A673 (cell line): ENCODE data around the gene SRP19. TPM values are rescaled to one million over a fixed set of nuclear protein-coding genes. Genes with fewer than 3 reads are reported as not detected.

Experiments used
- BruUV-seq: library from RNA; stranded (reverse); fragments of 400-500 nt; replicated peaks from 2 replicates; lab custom pipeline; 2021; lab: Mats Ljungman, UMichigan
- CTCF ChIA-PET: fragments of 300-600 bp; sonication (Branson Sonifier 250); formaldehyde crosslinking; loops from one replicate; lab custom pipeline; 2022; ENCODE audit warnings: antibody characterized with exemption; lab: Charles Lee
- POLR2A ChIA-PET: fragments of 300-600 bp; sonication (Branson Sonifier 250); formaldehyde crosslinking; loops from one replicate; lab custom pipeline; 2022; ENCODE audit warnings: antibody characterized with exemption; ENCODE audit not compliant: low non-redundant PET; lab: Charles Lee
- DNase-seq: peaks from one replicate; pipeline ENCODE4 v3.0.0-alpha.2; 2015; ENCODE audit warnings: low spot score
- H3K27ac ChIP-seq: fragments of 200-600 bp; sonication (generic); 2 replicates; pipeline ENCODE4 v1.5.1; 2016; ENCODE audit warnings: mixed run types, low read depth, mild to moderate bottlenecking, mixed read lengths, antibody characterized with exemption, low read length; ENCODE audit not compliant: poor library complexity, severe bottlenecking
- H3K27me3 ChIP-seq: fragments of 200-600 bp; sonication (generic); replicated peaks from 2 replicates; pipeline ENCODE4 v1.6.1; 2017; ENCODE audit warnings: mixed run types, low read depth, mild to moderate bottlenecking, mixed read lengths, antibody characterized with exemption, low read length; ENCODE audit not compliant: insufficient read depth, poor library complexity
- H3K36me3 ChIP-seq: fragments of 200-600 bp; sonication (generic); 2 replicates; pipeline ENCODE4 v1.6.1; 2016; ENCODE audit warnings: mixed run types, mild to moderate bottlenecking, mixed read lengths, antibody characterized with exemption, low read length; ENCODE audit not compliant: insufficient read depth, poor library complexity, severe bottlenecking
- H3K4me1 ChIP-seq: fragments of 200-600 bp; sonication (generic); 2 replicates; pipeline ENCODE4 v1.6.1; 2017; ENCODE audit warnings: mixed run types, mild to moderate bottlenecking, mixed read lengths, antibody characterized with exemption, low read length; ENCODE audit not compliant: insufficient read depth, poor library complexity, severe bottlenecking
- H3K4me3 ChIP-seq: fragments of 200-600 bp; sonication (generic); 2 replicates; pipeline ENCODE4 v1.5.1; 2016; ENCODE audit warnings: low read depth, mixed run types, mild to moderate bottlenecking, mixed read lengths, low read length; ENCODE audit not compliant: poor library complexity, severe bottlenecking
- H3K9me3 ChIP-seq: fragments of 200-600 bp; sonication (generic); 2 replicates; pipeline ENCODE4 v1.6.1; 2016; ENCODE audit warnings: mixed run types, low read depth, mild to moderate bottlenecking, mixed read lengths, antibody characterized with exemption, low read length; ENCODE audit not compliant: poor library complexity, severe bottlenecking
- CTCF ChIP-seq: fragments of 300-800, 200-600 bp; sonication (generic); conservative IDR thresholded peaks from 2 replicates; pipeline ENCODE4 v1.5.1; 2017; ENCODE audit warnings: low read depth, mild to moderate bottlenecking, antibody characterized with exemption, low read length, moderate library complexity, mixed read lengths
- EZH2 ChIP-seq: fragments of 200-600 bp; sonication (generic); IDR thresholded peaks from 2 replicates; pipeline ENCODE4 v1.6.1; 2017; ENCODE audit warnings: borderline replicate concordance, low read depth, mild to moderate bottlenecking, mixed read lengths, antibody characterized with exemption, low read length; ENCODE audit not compliant: poor library complexity, severe bottlenecking
- intact Hi-C: fragments of 100-400 bp; cut with micrococcal nuclease; formaldehyde crosslinking; loops from one replicate; pipeline ENCODE4 v1.10.0; 2022; ENCODE audit not compliant: unreplicated experiment
- total RNA-seq: library from RNA; stranded (reverse); gene quantifications from 2 replicates; pipeline ENCODE4 v1.2.3, GENCODE V29; 2021

The SRP19 gene
- total RNA-seq, 1 experiment from 2014 or later: 73.9 TPM

DNA sequence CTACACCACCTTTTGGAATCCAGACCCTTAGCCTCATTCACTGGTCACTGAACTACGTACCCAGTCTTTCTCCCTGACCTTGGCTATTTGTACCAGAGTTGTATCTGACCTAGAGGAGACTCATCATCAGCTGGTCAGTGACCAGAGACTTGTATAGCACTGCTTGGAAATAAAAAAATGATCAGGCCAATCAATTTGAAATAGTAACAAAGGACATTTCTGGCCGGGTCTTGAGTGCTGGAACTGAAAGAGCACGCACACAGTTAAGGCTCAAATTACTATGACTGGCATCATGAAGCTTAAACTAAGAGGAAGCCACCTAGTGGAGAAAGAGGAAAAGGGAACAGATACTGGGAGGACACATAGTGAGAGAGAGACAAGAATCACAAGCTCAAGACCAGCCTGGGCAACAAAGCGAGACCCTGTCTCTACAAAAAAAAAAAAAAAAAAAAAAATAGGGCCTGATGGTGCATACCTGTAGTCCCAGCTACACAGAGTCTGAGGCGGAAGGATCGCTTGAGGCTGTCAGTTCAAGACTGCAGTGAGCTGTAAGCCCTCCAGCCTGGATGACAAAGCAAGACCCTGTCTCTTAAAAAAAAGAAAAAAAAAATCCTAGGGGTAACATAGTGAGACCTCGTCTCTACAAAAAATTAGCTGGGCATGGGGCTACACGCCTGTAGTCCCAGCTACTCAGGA, 12.8 kb upstream of the SRP19 start:
- DNase-seq: peak; percentile 82

DNA sequence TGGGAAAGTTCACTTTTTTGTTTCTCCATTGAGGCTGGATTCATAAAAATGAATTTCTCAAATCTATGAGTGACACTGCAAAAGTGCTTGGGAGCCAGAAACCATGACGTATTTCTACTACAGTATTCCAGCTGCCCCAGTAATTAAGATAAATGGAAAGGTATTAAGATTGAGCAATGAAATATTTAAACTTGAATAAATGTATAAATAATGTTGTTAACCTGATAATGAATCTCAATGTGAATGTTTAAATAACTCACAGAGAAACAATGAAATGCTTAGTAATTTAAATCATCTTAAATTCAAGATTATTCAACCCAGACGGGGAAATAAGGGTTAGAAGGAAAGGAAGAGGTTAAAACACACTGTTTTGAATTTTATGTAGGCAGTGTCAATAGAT, 11.2 kb upstream of the SRP19 start:
- Histone ChIP-seq H3K36me3 (no peaks in the 10 kb centered on the region), H3K27ac (no peak overlapping the region), H3K9me3 (no peaks in the 10 kb centered on the region), H3K27me3 (peaks cover 1% of the 10 kb centered on the region), H3K4me3 (no peak overlapping the region), H3K4me1 (peaks cover 10% of the 10 kb centered on the region)
- POLR2A ChIA-PET: no interaction called here
- TF ChIP-seq EZH2 (no peak), CTCF (no peak)
- no TSS peak for BruUV-seq
- intact Hi-C loops: no loop called here
- DNase-seq: no peak
- CTCF ChIA-PET: no interaction called here

More for the DNA sequence above, 12.8 kb upstream of the SRP19 start:
- no peak overlapping the region for H3K4me3 ChIP-seq
- intact Hi-C loops: no loop called here
- H3K36me3 ChIP-seq: no peaks in the 10 kb centered on the region
- POLR2A ChIA-PET: interaction anchor here (0.6 to 0.7 kb wide), 3 partner anchors 310 to 667 kb away, joined by 3 to 5 read pairs (median 3); no protein-coding TSS in a partner anchor
- peak; percentile 81 for TF ChIP-seq CTCF
- no peak for TF ChIP-seq EZH2
- CTCF ChIA-PET: interaction anchor here (0.6 to 1.1 kb wide), 10 partner anchors 13 to 942 kb away, joined by 3 to 20 read pairs (median 8); partner anchors contain the start of genes APC and SRP19
- BruUV-seq: no TSS peak
- no peak overlapping the region for H3K27ac ChIP-seq
- H3K4me1 ChIP-seq: peaks cover 10% of the 10 kb centered on the region
- no peaks in the 10 kb centered on the region for H3K27me3 ChIP-seq
- no peaks in the 10 kb centered on the region for H3K9me3 ChIP-seq

GRCh38 chr5:112854651-112855050, 6.4 kb upstream of the SRP19 start:
- intact Hi-C loops: no loop called here

More at GRCh38 chr5:112854651-112855050, 6.4 kb upstream of the SRP19 start:
- no peak for DNase-seq
- no peak for TF ChIP-seq EZH2
- no peak for TF ChIP-seq CTCF
- Histone ChIP-seq H3K4me1 (no peaks in the 10 kb centered on the region), H3K4me3 (no peak overlapping the region), H3K27me3 (peaks cover 6% of the 10 kb centered on the region), H3K9me3 (no peaks in the 10 kb centered on the region), H3K36me3 (no peaks in the 10 kb centered on the region), H3K27ac (no peak overlapping the region)
- ChIA-PET CTCF (no interaction called here), POLR2A (no interaction called here)
- BruUV-seq: no TSS peak
